Muscle layer of colon (tissue), 2 donors: Measurements from ENCODE around the gene PABPN1L.

Experiments used
- H3K27ac ChIP-seq: one replicate; pipeline ENCODE4 v1.7.0; 2013; ENCODE audit warnings: low read depth, mild to moderate bottlenecking, low read length, moderate library complexity
- H3K27me3 ChIP-seq, 2 donors: one replicate each; pipeline ENCODE4 v1.7.0; 2013; ENCODE audit warnings: low read length in 2 of 2, mild to moderate bottlenecking in 2 of 2; ENCODE audit not compliant: insufficient read depth in 2 of 2, control insufficient read depth in 1 of 2
- H3K36me3 ChIP-seq: one replicate; pipeline ENCODE4 v1.7.0; 2013; ENCODE audit warnings: mild to moderate bottlenecking, low read length; ENCODE audit not compliant: insufficient read depth
- H3K4me1 ChIP-seq: one replicate; pipeline ENCODE4 v1.7.0; 2013; ENCODE audit warnings: mild to moderate bottlenecking, low read length; ENCODE audit not compliant: insufficient read depth
- H3K4me3 ChIP-seq, 2 donors: one replicate each; pipeline ENCODE4 v1.7.0; 2013; ENCODE audit warnings: low read length in 2 of 2, low read depth in 1 of 2, mild to moderate bottlenecking in 1 of 2, moderate library complexity in 1 of 2
- H3K9ac ChIP-seq: one replicate; pipeline ENCODE4 v1.7.0; 2013; ENCODE audit warnings: low read length
- H3K9me3 ChIP-seq: one replicate; pipeline ENCODE4 v1.7.0; 2013; ENCODE audit warnings: mild to moderate bottlenecking, low read length
- donor health status: abdominal sarcoma.
- donor health status: Adenocarcinoma of cecum.

Gene PABPN1L

GRCh38 chr16:88839745-88840599, 26.5 kb downstream of the PABPN1L start:
- H3K4me3 ChIP-seq, result no peak overlapping the region
- no peaks in the 10 kb centered on the region for H3K4me1 ChIP-seq
- H3K9ac ChIP-seq, result no peak overlapping the region
- no peaks in the 10 kb centered on the region for H3K9me3 ChIP-seq
- peaks cover 20% of the 10 kb centered on the region for H3K36me3 ChIP-seq
- H3K27me3 ChIP-seq, result no peaks in the 10 kb centered on the region
- no peak overlapping the region for H3K27ac ChIP-seq

DNA sequence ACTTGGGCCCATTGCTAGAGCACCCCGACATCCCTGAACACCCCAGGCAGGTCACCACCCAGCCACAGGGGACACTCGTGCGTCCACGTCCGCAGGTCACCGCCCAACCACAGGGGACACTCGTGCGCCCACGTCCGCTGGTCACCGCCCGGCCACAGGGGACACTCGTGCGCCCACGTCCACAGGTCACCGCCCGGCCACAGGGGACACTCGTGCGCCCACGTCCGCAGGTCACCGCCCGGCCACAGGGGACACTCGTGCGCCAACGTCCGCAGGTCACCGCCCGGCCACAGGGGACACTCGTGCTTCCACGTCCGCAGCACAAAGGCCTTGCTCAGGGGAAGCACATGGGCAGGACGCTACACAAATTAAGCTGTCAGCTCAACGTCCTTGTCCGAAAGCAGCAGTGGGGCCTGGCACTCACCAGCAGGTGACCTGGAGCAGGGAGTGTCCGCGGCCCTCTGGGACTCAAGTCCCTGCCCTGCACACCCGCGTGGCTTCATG, 27.4 kb downstream of the PABPN1L start:
- H3K27me3 ChIP-seq, result no peaks in the 10 kb centered on the region
- no peak overlapping the region for H3K4me3 ChIP-seq
- H3K9me3 ChIP-seq, result no peaks in the 10 kb centered on the region
- peaks cover 20% of the 10 kb centered on the region for H3K36me3 ChIP-seq
- H3K9ac ChIP-seq, result no peak overlapping the region
- no peak overlapping the region for H3K27ac ChIP-seq
- H3K4me1 ChIP-seq, result no peaks in the 10 kb centered on the region

DNA sequence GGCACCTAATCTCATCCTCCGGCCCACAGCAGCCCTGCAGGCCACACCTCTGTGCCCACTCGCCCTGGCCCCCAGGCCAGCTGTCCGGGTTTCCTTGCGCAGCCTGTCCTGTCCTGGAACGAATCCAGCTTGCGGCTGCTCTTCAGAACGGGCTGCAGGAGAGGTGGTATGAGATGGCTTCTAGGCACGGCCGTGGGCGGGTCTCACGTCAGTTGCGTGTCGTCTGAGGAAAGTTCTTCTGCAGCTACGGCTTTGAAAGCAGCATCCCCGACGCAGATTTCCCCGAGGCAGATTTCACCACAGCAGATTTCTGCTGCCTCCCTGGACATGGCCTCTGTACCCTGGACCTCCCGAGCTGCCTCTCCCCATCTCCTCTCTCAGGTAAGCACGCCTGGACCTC, 27.9 kb downstream of the PABPN1L start:
- H3K27me3 ChIP-seq, result no peaks in the 10 kb centered on the region
- no peaks in the 10 kb centered on the region for H3K4me1 ChIP-seq
- no peak overlapping the region for H3K4me3 ChIP-seq
- no peaks in the 10 kb centered on the region for H3K9me3 ChIP-seq
- peaks cover 20% of the 10 kb centered on the region for H3K36me3 ChIP-seq
- no peak overlapping the region for H3K9ac ChIP-seq
- no peak overlapping the region for H3K27ac ChIP-seq

- H3K9ac ChIP-seq, result no peak overlapping the region
- peaks cover 20% of the 10 kb centered on the region for H3K36me3 ChIP-seq
- no peaks in the 10 kb centered on the region for H3K4me1 ChIP-seq
- no peak overlapping the region for H3K27ac ChIP-seq
- H3K4me3 ChIP-seq, result no peak overlapping the region
- no peaks in the 10 kb centered on the region for H3K9me3 ChIP-seq
- no peaks in the 10 kb centered on the region for H3K27me3 ChIP-seq
Measured at GRCh38 chr16:88837806-88838205, 28.7 kb downstream of the PABPN1L start.

DNA sequence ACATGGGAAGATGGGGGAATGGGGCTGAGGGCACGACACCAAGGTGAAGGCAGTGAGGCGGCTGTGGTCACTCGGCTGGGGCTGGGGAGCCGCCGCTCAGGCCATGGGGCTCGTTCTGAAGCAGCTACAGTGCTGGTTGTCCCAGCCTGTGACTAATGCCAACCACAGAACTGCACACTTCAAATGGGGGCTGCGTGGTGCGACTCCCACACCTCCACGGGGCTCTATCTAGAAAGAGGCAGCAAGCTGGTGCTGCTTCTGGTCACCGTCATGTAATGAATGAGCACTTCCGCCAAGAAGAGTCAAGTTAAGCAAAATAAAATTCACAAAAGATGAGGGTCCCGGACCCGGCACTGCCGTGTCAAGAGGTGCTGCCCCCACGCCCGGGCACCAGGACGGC, 29.7 kb downstream of the PABPN1L start:
- no peaks in the 10 kb centered on the region for H3K9me3 ChIP-seq
- no peaks in the 10 kb centered on the region for H3K27me3 ChIP-seq
- H3K27ac ChIP-seq, result no peak overlapping the region
- H3K4me1 ChIP-seq, result no peaks in the 10 kb centered on the region
- H3K9ac ChIP-seq, result no peak overlapping the region
- H3K4me3 ChIP-seq, result no peak overlapping the region
- H3K36me3 ChIP-seq, result peaks cover 20% of the 10 kb centered on the region

DNA sequence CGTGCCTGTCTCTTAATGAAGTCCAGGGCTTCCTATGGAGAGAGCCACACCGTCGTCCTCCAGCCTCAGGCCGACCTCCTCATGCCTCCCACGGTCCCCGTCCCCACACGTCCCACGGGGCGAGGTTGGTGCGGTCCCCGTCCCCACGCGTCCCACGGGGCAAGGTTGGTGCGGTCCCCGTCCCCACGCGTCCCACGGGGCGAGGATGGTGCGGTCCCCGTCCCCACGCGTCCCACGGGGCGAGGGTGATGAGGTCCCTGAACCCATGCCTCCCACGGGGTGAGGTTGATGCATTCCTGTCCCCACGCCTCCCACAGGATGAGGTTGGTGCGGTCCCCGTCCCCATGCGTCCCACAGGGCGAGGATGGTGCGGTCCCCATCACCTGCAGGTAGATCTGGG, 30.6 kb downstream of the PABPN1L start:
- H3K36me3 ChIP-seq, result peaks cover 20% of the 10 kb centered on the region
- H3K9ac ChIP-seq, result no peak overlapping the region
- no peaks in the 10 kb centered on the region for H3K4me1 ChIP-seq
- H3K4me3 ChIP-seq, result no peak overlapping the region
- H3K27ac ChIP-seq, result no peak overlapping the region
- no peaks in the 10 kb centered on the region for H3K27me3 ChIP-seq
- H3K9me3 ChIP-seq, result no peaks in the 10 kb centered on the region

- H3K36me3 ChIP-seq, result peaks cover 16% of the 10 kb centered on the region
- H3K27ac ChIP-seq, result no peak overlapping the region
- H3K4me1 ChIP-seq, result no peaks in the 10 kb centered on the region
- H3K4me3 ChIP-seq, result no peak overlapping the region
- H3K27me3 ChIP-seq, result no peaks in the 10 kb centered on the region
- H3K9me3 ChIP-seq, result no peaks in the 10 kb centered on the region
- no peak overlapping the region for H3K9ac ChIP-seq
Measured at GRCh38 chr16:88835383-88835782, 31.1 kb downstream of the PABPN1L start.

- no peak overlapping the region for H3K4me3 ChIP-seq
- no peak overlapping the region for H3K9ac ChIP-seq
- H3K27ac ChIP-seq, result no peak overlapping the region
- no peaks in the 10 kb centered on the region for H3K9me3 ChIP-seq
- no peaks in the 10 kb centered on the region for H3K27me3 ChIP-seq
- no peaks in the 10 kb centered on the region for H3K4me1 ChIP-seq
- peaks cover 9% of the 10 kb centered on the region for H3K36me3 ChIP-seq
Measured at GRCh38 chr16:88834670-88835069, 31.8 kb downstream of the PABPN1L start.

DNA sequence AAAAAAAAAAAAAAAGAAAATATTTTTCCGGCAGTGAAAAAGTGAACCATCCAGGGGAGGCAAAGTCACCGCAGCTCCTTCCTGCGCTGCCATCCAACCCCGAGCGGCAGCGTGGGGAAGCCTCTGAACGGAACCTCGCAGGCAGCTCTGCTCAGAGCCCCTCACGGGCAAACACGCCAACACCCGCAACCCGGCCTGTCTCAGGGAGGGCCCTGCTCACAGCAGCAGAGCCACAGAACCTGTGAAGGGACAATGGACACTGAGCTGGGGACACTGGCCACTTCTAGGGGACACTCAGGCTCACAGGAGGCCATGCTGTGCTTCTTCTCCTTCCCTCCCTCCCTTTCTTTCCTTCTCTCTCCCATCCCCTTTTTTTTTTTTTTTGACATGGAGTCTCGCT, 33.4 kb downstream of the PABPN1L start:
- no peaks in the 10 kb centered on the region for H3K36me3 ChIP-seq
- no peak overlapping the region for H3K9ac ChIP-seq
- no peaks in the 10 kb centered on the region for H3K27me3 ChIP-seq
- H3K27ac ChIP-seq, result no peak overlapping the region
- no peaks in the 10 kb centered on the region for H3K9me3 ChIP-seq
- H3K4me3 ChIP-seq, result no peak overlapping the region
- no peaks in the 10 kb centered on the region for H3K4me1 ChIP-seq

- no peak overlapping the region for H3K9ac ChIP-seq
Measured at GRCh38 chr16:88831838-88832237, 34.6 kb downstream of the PABPN1L start.

GRCh38 chr16:88830783-88831182, 35.7 kb downstream of the PABPN1L start:
- H3K4me1 ChIP-seq, result no peaks in the 10 kb centered on the region
- no peak overlapping the region for H3K4me3 ChIP-seq
- H3K27me3 ChIP-seq, result no peaks in the 10 kb centered on the region
- H3K9ac ChIP-seq, result no peak overlapping the region
- H3K9me3 ChIP-seq, result no peaks in the 10 kb centered on the region
- H3K36me3 ChIP-seq, result peaks cover 4% of the 10 kb centered on the region
- no peak overlapping the region for H3K27ac ChIP-seq

More at GRCh38 chr16:88831838-88832237, 34.6 kb downstream of the PABPN1L start:
- H3K36me3 ChIP-seq, result no peaks in the 10 kb centered on the region
- H3K4me3 ChIP-seq, result no peak overlapping the region
- H3K27me3 ChIP-seq, result no peaks in the 10 kb centered on the region
- H3K4me1 ChIP-seq, result no peaks in the 10 kb centered on the region
- no peaks in the 10 kb centered on the region for H3K9me3 ChIP-seq
- H3K27ac ChIP-seq, result no peak overlapping the region

DNA sequence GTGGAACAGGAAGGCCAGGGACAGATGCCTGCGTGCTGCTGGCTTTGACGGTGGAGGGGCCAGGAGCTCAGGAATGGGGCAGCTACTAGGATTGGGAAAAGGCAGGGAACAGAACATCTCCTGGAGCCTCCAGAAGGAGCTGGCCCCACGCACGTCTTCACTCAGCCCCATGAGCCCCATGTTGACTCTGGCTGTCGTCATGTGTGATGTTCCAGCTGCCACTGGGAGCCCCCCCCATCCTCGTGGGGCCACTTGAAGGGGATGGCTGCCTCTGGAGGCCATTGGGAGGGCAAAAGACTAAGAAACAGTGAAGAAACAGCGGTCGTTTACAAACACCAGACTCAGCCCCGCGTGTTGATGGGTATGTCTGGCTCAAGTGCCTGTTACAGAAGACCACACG, 36.2 kb downstream of the PABPN1L start:
- no peaks in the 10 kb centered on the region for H3K4me1 ChIP-seq

More for the DNA sequence above, 36.2 kb downstream of the PABPN1L start:
- no peak overlapping the region for H3K27ac ChIP-seq
- H3K4me3 ChIP-seq, result no peak overlapping the region
- no peak overlapping the region for H3K9ac ChIP-seq
- H3K9me3 ChIP-seq, result no peaks in the 10 kb centered on the region
- H3K27me3 ChIP-seq, result no peaks in the 10 kb centered on the region
- H3K36me3 ChIP-seq, result peaks cover 4% of the 10 kb centered on the region
